PFSK-1 (cell line): ENCODE data around the gene GIT2.
A peak's percentile ranks its signal among the peaks of the same experiment; 100 is the strongest.

Source experiments
- FOXP2 ChIP-seq: optimal IDR thresholded peaks from 2 replicates; pipeline ENCODE3; 2011; ENCODE audit warnings: borderline replicate concordance, control low read depth, inconsistent platforms; ENCODE audit not compliant: insufficient read depth; ENCODE audit errors: extremely low read length, extremely low read depth
- POLR2AphosphoS5 ChIP-seq: IDR thresholded peaks from 2 replicates; pipeline ENCODE4 v1.6.1; 2012; ENCODE audit warnings: low read depth, mild to moderate bottlenecking, control low read depth, low read length, moderate library complexity
- REST ChIP-seq, 2 experiments: IDR thresholded peaks; 2 replicates each; pipeline versions ENCODE4 v1.6.1 to v1.8.0; 2011 to 2012; ENCODE audit warnings: low read depth in 2 of 2, low read length in 2 of 2, control low read depth in 1 of 2, inconsistent platforms in 1 of 2, mild to moderate bottlenecking in 1 of 2, moderate library complexity in 1 of 2; ENCODE audit not compliant: insufficient read depth in 1 of 2
- SIN3A ChIP-seq: IDR thresholded peaks from 2 replicates; pipeline ENCODE4 v1.6.1; 2012; ENCODE audit warnings: mild to moderate bottlenecking, low read length, moderate library complexity, borderline replicate concordance; ENCODE audit not compliant: insufficient read depth
- TAF1 ChIP-seq: IDR thresholded peaks from 2 replicates; pipeline ENCODE4 v1.6.1; 2012; ENCODE audit warnings: low read length, control low read depth, borderline replicate concordance; ENCODE audit not compliant: insufficient read depth

Gene GIT2

GRCh38 chr12:109914461-109914860 lies 81.7 kb downstream of the GIT2 start:
- TF ChIP-seq SIN3A (no peak), FOXP2 (no peak), REST (IDR thresholded peaks at IDR 0.05; ENCODE audit: insufficient read depth in 1 of 2, low read depth in 2 of 2, low read length in 2 of 2) (no peak), POLR2AphosphoS5 (no peak), TAF1 (no peak)

GRCh38 chr12:109912855-109913321 lies 83.3 kb downstream of the GIT2 start:
- no peak for TF ChIP-seq SIN3A
- no peak for TF ChIP-seq FOXP2
- no peak for TF ChIP-seq TAF1
- no peak for TF ChIP-seq REST (IDR thresholded peaks at IDR 0.05; ENCODE audit: insufficient read depth in 1 of 2, low read depth in 2 of 2, low read length in 2 of 2)

GRCh38 chr12:109910969-109911348 lies 85.2 kb downstream of the GIT2 start:
- TF ChIP-seq SIN3A (no peak), REST (IDR thresholded peaks at IDR 0.05; ENCODE audit: insufficient read depth in 1 of 2, low read depth in 2 of 2, low read length in 2 of 2) (0 out of 4 replicates have a peak, but pooled peaks of 1 of the 2 experiments have one; percentile 16), POLR2AphosphoS5 (no peak), FOXP2 (no peak), TAF1 (no peak)

GRCh38 chr12:109910254-109910968 lies 85.8 kb downstream of the GIT2 start:
- TF ChIP-seq REST (IDR thresholded peaks at IDR 0.05; ENCODE audit: insufficient read depth in 1 of 2, low read depth in 2 of 2, low read length in 2 of 2) (no peak), FOXP2 (no peak), TAF1 (no peak), POLR2AphosphoS5 (no peak), SIN3A (no peak)
